Left ventricle myocardium inferior (tissue), 1 donor: ENCODE data around the gene CREB1. TPM values are rescaled to one million over a fixed set of nuclear protein-coding genes. Genes with fewer than 3 reads are reported as not detected.

Source experiments
- DNase-seq: peaks from one replicate; pipeline ENCODE4 v3.0.0-alpha.2; 2020
- H3K27ac ChIP-seq: fragments of 200-600 bp; replicated peaks from 2 replicates; pipeline ENCODE4 v1.8.0; 2021
- H3K27me3 ChIP-seq: fragments of 200-600 bp; 2 replicates; pipeline ENCODE4 v1.8.0; 2021; ENCODE audit warnings: low read depth
- H3K36me3 ChIP-seq: fragments of 200-600 bp; 2 replicates; pipeline ENCODE4 v1.8.0; 2021
- H3K4me1 ChIP-seq: fragments of 200-600 bp; 2 replicates; pipeline ENCODE4 v1.8.0; 2021
- H3K4me3 ChIP-seq: fragments of 200-600 bp; 2 replicates; pipeline ENCODE4 v1.8.0; 2021; ENCODE audit warnings: mild to moderate bottlenecking, moderate library complexity
- H3K9me3 ChIP-seq: fragments of 200-600 bp; replicated peaks from 2 replicates; pipeline ENCODE4 v1.8.0; 2021
- intact Hi-C: fragments of 100-400 bp; cut with micrococcal nuclease; formaldehyde crosslinking; loops from one replicate; pipeline ENCODE4 v1.11.0; 2022
- total RNA-seq: library from RNA; stranded (reverse); fragmentation: NEBNext Ultra II Directional; extraction: Animal tissue kit (Norgen Biotek cat#: 25700); gene quantifications from one replicate; pipeline ENCODE4 v1.2.1, GENCODE V29; 2021
- TF ChIP-seq, protein P1 (sequence below): fragments of 200-600 bp; IDR thresholded peaks from 2 replicates; pipeline ENCODE4 v1.8.0; 2021; ENCODE audit warnings: antibody characterized with exemption, mild to moderate bottlenecking, borderline replicate concordance
- donor health status: DM: no; HTN: yes; CAD: no; lungs with severe emphysema.

CREB1 gene
- total RNA-seq, 1 donor from 2014 or later: 50.5 TPM

DNA sequence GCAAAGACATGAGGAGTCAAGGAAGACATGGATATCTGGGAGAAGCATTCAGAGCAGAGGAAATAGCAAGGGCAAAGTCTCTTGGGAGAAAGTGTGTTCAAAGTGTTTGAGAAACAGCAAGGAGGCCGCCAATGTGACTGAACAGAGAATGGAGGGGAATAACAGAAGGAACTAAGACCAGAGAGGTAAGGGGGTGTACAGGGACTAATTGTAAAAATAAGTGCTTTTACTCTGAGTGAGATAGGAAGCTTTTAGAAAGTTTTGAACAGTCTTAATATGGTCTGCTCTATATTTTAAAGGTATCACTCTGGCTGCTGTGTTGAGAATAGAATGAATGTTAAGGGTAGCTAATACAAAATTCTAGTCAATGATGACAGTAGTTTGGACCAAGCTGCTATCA, 6.8 kb upstream of the CREB1 start:
- intact Hi-C loops: no loop called here
- TF ChIP-seq, protein P1, sequence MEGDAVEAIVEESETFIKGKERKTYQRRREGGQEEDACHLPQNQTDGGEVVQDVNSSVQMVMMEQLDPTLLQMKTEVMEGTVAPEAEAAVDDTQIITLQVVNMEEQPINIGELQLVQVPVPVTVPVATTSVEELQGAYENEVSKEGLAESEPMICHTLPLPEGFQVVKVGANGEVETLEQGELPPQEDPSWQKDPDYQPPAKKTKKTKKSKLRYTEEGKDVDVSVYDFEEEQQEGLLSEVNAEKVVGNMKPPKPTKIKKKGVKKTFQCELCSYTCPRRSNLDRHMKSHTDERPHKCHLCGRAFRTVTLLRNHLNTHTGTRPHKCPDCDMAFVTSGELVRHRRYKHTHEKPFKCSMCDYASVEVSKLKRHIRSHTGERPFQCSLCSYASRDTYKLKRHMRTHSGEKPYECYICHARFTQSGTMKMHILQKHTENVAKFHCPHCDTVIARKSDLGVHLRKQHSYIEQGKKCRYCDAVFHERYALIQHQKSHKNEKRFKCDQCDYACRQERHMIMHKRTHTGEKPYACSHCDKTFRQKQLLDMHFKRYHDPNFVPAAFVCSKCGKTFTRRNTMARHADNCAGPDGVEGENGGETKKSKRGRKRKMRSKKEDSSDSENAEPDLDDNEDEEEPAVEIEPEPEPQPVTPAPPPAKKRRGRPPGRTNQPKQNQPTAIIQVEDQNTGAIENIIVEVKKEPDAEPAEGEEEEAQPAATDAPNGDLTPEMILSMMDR: no peak
- Histone ChIP-seq H3K27ac (no peak overlapping the region), H3K4me3 (no peak overlapping the region), H3K36me3 (no peaks in the 10 kb centered on the region), H3K27me3 (no peaks in the 10 kb centered on the region), H3K4me1 (peaks cover 14% of the 10 kb centered on the region), H3K9me3 (peaks cover 3% of the 10 kb centered on the region)
- DNase-seq: no peak

DNA sequence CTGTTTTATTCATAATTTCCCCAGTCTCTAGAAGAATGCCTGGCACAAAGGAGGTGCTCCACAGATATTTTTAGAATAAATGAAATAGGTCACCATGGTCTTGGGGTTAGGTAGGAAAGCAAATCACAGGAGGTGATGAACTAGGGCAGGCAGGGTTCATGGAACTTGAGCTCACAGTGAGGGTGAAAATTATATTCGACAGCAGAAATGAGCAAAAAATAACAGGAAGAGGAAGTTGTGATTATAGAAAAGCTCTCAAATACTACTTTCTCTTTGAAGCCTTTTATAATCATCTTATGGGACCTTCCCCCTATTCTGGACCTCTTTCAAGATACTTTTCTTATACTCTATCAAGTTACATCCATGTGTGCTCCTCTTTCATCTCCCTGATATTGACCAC, 4.5 kb upstream of the CREB1 start:
- Histone ChIP-seq H3K27ac (peak overlapping the region; percentile 31), H3K4me1 (peaks cover 28% of the 10 kb centered on the region), H3K36me3 (no peaks in the 10 kb centered on the region), H3K4me3 (no peak overlapping the region), H3K27me3 (no peaks in the 10 kb centered on the region), H3K9me3 (no peaks in the 10 kb centered on the region)
- no peak for DNase-seq
- intact Hi-C loops: no loop called here
- TF ChIP-seq, protein P1: no peak

DNA sequence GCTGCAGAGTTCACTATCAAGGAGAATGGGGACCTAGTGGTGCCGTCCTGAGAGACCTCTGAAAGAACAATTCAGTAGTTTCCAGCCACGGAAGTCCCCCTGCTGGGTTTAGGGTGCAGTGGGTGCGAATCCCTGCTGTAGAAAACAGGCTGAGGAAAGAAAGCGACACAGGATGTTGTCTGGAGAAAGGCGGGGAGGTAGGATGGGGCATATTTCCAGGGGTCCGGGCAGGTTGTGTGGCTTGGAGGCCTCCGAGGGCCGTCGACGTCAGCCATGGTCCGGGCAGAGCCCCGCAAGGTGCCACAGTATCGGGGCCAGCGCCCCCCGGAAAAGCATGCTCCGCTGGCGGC, 807 bp upstream of the CREB1 start:
- Histone ChIP-seq H3K4me3 (peak overlapping the region; percentile 91), H3K4me1 (peaks cover 58% of the 10 kb centered on the region), H3K27ac (peak overlapping the region; percentile 99), H3K9me3 (no peaks in the 10 kb centered on the region), H3K36me3 (no peaks in the 10 kb centered on the region), H3K27me3 (no peaks in the 10 kb centered on the region)
- TF ChIP-seq, protein P1: peak; percentile 20
- no peak for DNase-seq
- intact Hi-C loops: no loop called here

DNA sequence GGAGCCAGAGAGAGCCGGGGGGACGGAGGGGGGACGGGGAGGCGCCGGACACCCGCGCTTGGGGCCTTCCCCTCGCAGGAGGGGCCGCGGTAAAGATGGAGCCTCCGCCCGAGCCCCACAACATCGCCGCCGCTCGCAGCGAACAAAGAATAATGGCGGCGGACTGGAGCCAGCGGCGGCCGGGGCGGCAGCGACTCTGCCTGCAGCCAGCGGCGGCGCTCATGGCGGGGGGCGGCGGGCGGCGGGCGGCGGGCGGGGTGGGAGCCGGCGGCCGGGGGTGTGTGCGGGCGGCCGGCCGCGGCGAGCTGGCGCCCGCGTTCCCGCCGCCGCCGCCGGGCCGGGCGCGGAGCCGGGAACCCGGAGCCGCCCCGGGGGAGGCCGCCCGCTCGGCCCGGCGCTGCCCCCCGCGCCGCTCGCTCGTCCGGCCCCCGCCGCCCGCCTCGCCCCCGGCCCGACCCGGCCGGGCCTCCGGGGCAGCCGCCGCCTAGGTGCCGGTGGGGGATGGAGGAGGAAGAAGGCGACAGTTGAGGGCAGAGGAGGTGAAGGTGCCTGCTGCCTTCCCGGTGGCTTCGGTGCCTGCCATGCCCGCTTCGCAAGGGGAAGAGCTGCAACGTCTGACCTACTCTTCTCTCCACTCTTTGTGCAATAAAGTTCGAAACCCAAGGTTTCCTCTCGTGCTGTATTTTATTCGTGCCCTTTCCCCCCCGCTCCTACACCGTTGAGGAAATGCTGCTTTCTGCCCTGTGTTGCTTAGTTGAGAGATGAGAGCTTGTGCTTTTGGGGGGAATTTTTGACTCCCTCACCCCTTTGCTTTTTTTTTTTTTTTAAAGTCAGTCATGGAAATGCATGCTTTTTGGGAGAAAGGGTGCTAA, 634 bp downstream of the CREB1 start:
- TF ChIP-seq, protein P1: no peak
- H3K36me3 ChIP-seq: no peaks in the 10 kb centered on the region
- H3K9me3 ChIP-seq: no peaks in the 10 kb centered on the region
- intact Hi-C loops: no loop called here
- peaks cover 64% of the 10 kb centered on the region for H3K4me1 ChIP-seq
- peak overlapping the region; percentile 99 for H3K27ac ChIP-seq
- peak overlapping the region; percentile 91 for H3K4me3 ChIP-seq
- H3K27me3 ChIP-seq: no peaks in the 10 kb centered on the region
- peak; percentile 41 for DNase-seq

DNA sequence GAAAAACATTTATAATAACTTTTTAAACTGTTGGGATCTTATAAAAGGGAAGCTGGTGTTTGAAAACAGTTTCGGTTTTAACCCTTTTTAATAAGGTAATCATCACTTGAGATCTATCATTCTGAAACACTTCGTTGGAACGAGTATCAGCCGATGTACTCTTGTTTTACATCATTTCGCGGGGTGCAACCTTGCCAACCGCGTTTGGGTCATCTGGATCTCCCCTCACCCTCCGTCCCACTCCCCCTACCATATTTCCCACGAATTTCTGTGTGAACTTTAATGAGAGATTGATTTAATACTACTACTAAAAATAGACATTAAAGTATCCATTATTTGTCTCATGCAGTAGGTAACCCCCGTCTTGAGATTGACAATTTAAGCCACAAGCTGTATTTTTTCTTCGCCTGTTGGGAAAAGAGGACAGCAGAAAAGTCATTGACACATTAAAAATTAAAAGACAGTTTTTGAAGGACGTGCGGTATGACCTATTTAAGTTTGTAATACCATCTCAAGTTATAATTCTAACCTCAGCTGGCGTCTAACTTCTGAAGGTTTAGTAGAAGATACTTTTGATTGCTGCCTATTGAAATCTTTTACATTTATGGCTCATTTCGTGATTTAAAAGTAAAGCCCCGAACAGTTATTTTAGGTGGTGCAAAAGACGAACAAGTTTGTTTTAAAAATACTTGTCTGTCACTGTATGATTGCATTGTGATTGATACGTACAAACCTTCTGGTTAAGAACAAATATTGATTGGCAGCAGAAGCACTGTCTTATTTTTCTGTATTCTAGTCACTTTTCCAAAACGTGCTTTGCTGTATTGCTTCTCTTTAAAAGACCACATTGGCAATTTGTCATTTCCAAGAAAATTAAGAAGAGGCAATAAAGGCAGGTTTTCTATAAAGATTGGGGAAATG, 1.5 kb downstream of the CREB1 start:
- Histone ChIP-seq H3K4me1 (peaks cover 69% of the 10 kb centered on the region), H3K9me3 (no peaks in the 10 kb centered on the region), H3K27ac (peak overlapping the region; percentile 94), H3K27me3 (no peaks in the 10 kb centered on the region), H3K36me3 (peaks cover 4% of the 10 kb centered on the region), H3K4me3 (peak overlapping the region; percentile 91)
- intact Hi-C loops: no loop called here
- no peak for DNase-seq
- TF ChIP-seq, protein P1: no peak
